Loucy (cell line): ENCODE results near the gene ARL2.

Source experiments
- H2AFZ ChIP-seq: fragments of 200-600 bp; sonication (generic); 2 replicates; pipeline ENCODE4 v1.6.0; 2016; ENCODE audit warnings: antibody characterized with exemption, mild to moderate bottlenecking, low read length, moderate library complexity
- H3F3A ChIP-seq: fragments of 200-600 bp; 2 replicates; pipeline ENCODE4 v1.6.0; 2016; ENCODE audit warnings: antibody characterized with exemption, low read depth, mild to moderate bottlenecking
- H3K27me3 ChIP-seq: fragments of 200-600 bp; sonication (generic); 2 replicates; pipeline ENCODE4 v1.6.1; 2014; ENCODE audit warnings: low read length, mild to moderate bottlenecking; ENCODE audit not compliant: insufficient read depth, poor library complexity, severe bottlenecking
- H3K36me3 ChIP-seq: fragments of 200-600 bp; sonication (generic); 2 replicates; pipeline ENCODE4 v1.6.1; 2016; ENCODE audit warnings: low read length; ENCODE audit not compliant: insufficient read depth
- H3K4me1 ChIP-seq: fragments of 200-600 bp; sonication (generic); 2 replicates; pipeline ENCODE4 v1.5.1; 2014; ENCODE audit warnings: low read length, mild to moderate bottlenecking; ENCODE audit not compliant: insufficient read depth, poor library complexity, severe bottlenecking
- H3K4me2 ChIP-seq: fragments of 200-600 bp; sonication (generic); 2 replicates; pipeline ENCODE4 v1.6.0; 2014; ENCODE audit warnings: antibody characterized with exemption, low read length, low read depth, mild to moderate bottlenecking; ENCODE audit not compliant: poor library complexity, severe bottlenecking
- H3K4me3 ChIP-seq: fragments of 200-600 bp; sonication (generic); 2 replicates; pipeline ENCODE4 v1.5.1; 2014; ENCODE audit warnings: low read length, mild to moderate bottlenecking, mixed read lengths; ENCODE audit not compliant: poor library complexity, severe bottlenecking
- H3K79me2 ChIP-seq: fragments of 200-600 bp; sonication (generic); 2 replicates; pipeline ENCODE4 v1.6.1; 2014; ENCODE audit warnings: low read length; ENCODE audit not compliant: insufficient read depth
- H3K9ac ChIP-seq: fragments of 200-600 bp; sonication (generic); 2 replicates; pipeline ENCODE4 v1.6.0; 2014; ENCODE audit warnings: mild to moderate bottlenecking, low read depth, low read length, moderate library complexity; ENCODE audit not compliant: poor library complexity, severe bottlenecking
- H3K9me2 ChIP-seq: fragments of 200-600 bp; sonication (generic); replicated peaks from 2 replicates; pipeline ENCODE4 v1.6.1; 2016; ENCODE audit warnings: low read depth, low read length, mixed read lengths
- H3K9me3 ChIP-seq: fragments of 200-600 bp; sonication (generic); 2 replicates; pipeline ENCODE4 v1.6.1; 2014; ENCODE audit warnings: mild to moderate bottlenecking, antibody characterized with exemption, low read length, low read depth; ENCODE audit not compliant: insufficient read depth
- H4K20me1 ChIP-seq: fragments of 200-600 bp; sonication (generic); 2 replicates; pipeline ENCODE4 v1.6.0; 2014; ENCODE audit warnings: antibody characterized with exemption, low read length, mild to moderate bottlenecking; ENCODE audit not compliant: insufficient read depth, poor library complexity, severe bottlenecking
- CTCF ChIP-seq: fragments of 200-600 bp; sonication (generic); conservative IDR thresholded peaks from 2 replicates; pipeline ENCODE4 v1.5.1; 2014; ENCODE audit warnings: mild to moderate bottlenecking, antibody characterized with exemption, low read length
- EZH2phosphoT487 ChIP-seq: fragments of 200-600 bp; IDR thresholded peaks from 2 replicates; pipeline ENCODE4 v1.6.1; 2018; ENCODE audit warnings: antibody characterized with exemption, mild to moderate bottlenecking, moderate library complexity, borderline replicate concordance

ARL2 gene

GRCh38 chr11:65040520-65040846 lies 26.5 kb downstream of the ARL2 start:
- Histone ChIP-seq H3K36me3 (no peaks in the 10 kb centered on the region; the same call in 1 of the 2 replicates), H3K9ac (peak overlapping the region; percentile 81), H3K27me3 (no peaks in the 10 kb centered on the region), H2AFZ (peak overlapping the region; percentile 82), H3F3A (peaks cover 6% of the 10 kb centered on the region; the same call in 1 of the 2 replicates), H4K20me1 (peaks cover 14% of the 10 kb centered on the region), H3K4me3 (peak overlapping the region; percentile 82), H3K9me3 (no peaks in the 10 kb centered on the region), H3K9me2 (no peaks in the 10 kb centered on the region), H3K4me1 (peaks cover 30% of the 10 kb centered on the region), H3K79me2 (peaks cover 39% of the 10 kb centered on the region), H3K4me2 (peak overlapping the region; percentile 77)
- TF ChIP-seq CTCF = no peak
- no peak for TF ChIP-seq EZH2phosphoT487

GRCh38 chr11:65040847-65041622 lies 27.1 kb downstream of the ARL2 start, which contains the start of gene SAC3D1:
SAC3D1 (plus strand) TSS chr11:65041210; CDS start chr11:65041293, 83 bp downstream.
- Histone ChIP-seq H3K9me3 (no peaks in the 10 kb centered on the region), H3K9me2 (no peaks in the 10 kb centered on the region), H2AFZ (peak within 1 kb of the TSS; percentile 82), H4K20me1 (peaks cover 14% of the 10 kb centered on the region), H3K9ac (peak within 1 kb of the TSS; percentile 81), H3K79me2 (peaks cover 39% of the 10 kb centered on the region), H3K27me3 (no peaks in the 10 kb centered on the region), H3K4me2 (peak within 1 kb of the TSS; percentile 77), H3K36me3 (no peaks in the 10 kb centered on the region; the same call in 1 of the 2 replicates), H3K4me3 (peak within 1 kb of the TSS; percentile 82), H3K4me1 (peaks cover 30% of the 10 kb centered on the region), H3F3A (peaks cover 6% of the 10 kb centered on the region; the same call in 1 of the 2 replicates)
- TF ChIP-seq EZH2phosphoT487 (no peak), CTCF (no peak)

- Histone ChIP-seq H4K20me1 (peaks cover 14% of the 10 kb centered on the region), H3K9me3 (no peaks in the 10 kb centered on the region), H3K9me2 (no peaks in the 10 kb centered on the region), H3K9ac (peak overlapping the region; percentile 81), H3K4me2 (peak overlapping the region; percentile 77), H2AFZ (no peak overlapping the region), H3F3A (peaks cover 6% of the 10 kb centered on the region; the same call in 1 of the 2 replicates), H3K27me3 (no peaks in the 10 kb centered on the region), H3K4me1 (peaks cover 30% of the 10 kb centered on the region), H3K79me2 (peaks cover 39% of the 10 kb centered on the region), H3K36me3 (no peaks in the 10 kb centered on the region; the same call in 1 of the 2 replicates), H3K4me3 (peak overlapping the region; percentile 82)
- TF ChIP-seq EZH2phosphoT487 (no peak), CTCF (no peak)
These were observed 28.9 kb downstream of the ARL2 start for GRCh38 chr11:65042891-65043290.
